ENCODE data around the gene NPM1.

DNA sequence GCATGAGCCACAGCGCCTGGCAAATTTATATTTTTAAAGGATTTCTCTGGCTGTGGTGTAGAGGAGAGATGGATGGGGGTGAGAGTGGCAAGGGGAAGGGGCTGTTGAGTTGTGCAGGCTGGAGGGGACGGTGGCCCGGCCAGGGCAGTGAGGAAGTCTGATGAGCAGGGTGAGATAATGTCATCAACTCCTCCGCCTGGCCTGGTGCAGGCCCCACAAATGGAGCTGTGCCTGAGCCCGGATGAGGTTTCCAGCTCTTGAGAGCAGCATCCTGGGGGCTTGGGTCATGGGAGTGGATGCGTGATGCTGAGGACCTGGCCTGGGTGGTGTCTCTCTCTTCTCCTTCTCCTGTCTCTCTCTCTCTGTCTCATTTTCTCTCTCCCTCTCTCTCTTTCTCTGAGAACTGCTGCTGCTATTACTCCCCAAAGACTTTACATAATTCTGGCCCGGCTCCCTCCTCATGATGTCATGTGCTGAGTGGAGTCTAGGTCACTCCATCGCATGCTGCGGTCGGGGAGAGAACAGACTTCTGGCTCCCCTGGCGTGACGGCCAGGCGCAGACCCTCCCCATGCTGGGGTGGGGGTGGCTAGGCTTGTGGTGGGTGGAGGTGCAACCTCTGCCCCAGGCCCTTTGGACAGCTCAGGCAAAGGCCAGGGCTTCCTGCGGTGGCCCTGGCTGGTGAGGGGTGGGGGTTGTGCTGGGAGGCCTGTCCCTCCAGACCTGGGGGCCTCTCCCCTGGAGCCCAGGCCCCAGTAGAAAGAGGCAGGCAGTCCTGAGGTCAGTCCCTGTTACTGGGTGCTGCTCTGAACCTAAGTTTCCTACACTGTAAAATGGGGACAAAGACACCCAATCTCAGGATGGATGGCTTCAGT lies 58.2 kb downstream of the NPM1 start:
- TF ChIP-seq CTCF (IDR thresholded peaks at IDR 0.05) (no peak), ZFX (IDR thresholded peaks at IDR 0.05; ENCODE audit: borderline replicate concordance) (no peak)
